ENCODE results near the gene CYB5A. TPM values are rescaled to one million over a fixed set of nuclear protein-coding genes. Genes with fewer than 3 reads are reported as not detected.
"Not testable (repeated sequence)": the region's sequence is repeated elsewhere in the genome, so short reads cannot be mapped to it uniquely, and the experiment has no call there.

The CYB5A gene
- total RNA-seq, 1 donor from 2014 or later, result 37.0 TPM

DNA sequence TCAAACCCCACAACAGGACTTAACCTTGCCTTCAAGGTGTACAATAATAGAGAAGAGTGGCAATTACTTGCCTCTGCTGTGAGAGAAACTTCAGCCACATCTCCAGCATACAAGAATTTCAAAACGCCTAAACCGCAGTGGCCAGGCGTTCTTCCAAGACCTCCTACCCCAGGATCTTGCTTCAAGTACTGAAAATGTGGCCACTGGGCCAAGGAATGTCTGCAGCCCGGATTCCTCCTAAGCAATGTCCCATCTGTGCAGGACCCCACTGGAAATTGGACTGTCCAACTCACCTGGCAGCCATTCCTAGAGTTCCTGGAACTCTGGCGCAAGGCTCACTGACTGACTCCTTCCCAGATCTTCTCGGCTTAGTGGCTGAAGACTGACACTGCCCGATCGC is 2.8 kb upstream of the CYB5A start:
- no peak for DNase-seq

DNA sequence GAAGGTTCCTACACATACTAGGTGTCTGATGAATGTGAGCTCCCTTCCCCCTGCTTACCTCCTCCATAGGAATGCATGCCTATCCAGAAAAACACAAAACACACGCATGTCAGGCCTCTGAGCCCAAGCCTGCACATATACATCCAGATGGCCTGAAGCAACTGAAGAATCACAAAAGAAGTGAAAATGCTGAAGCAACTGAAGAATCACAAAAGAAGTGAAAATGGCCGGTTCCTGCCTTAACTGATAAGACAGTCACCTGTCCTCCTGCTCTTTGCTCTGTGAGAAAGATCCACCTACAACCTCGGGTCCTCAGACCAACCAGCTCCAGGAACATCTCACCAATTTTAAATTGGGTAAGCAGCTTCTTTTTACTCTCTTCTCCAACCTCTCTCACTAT is 1.2 kb upstream of the CYB5A start:
- DNase-seq, result not testable (repeated sequence)

DNA sequence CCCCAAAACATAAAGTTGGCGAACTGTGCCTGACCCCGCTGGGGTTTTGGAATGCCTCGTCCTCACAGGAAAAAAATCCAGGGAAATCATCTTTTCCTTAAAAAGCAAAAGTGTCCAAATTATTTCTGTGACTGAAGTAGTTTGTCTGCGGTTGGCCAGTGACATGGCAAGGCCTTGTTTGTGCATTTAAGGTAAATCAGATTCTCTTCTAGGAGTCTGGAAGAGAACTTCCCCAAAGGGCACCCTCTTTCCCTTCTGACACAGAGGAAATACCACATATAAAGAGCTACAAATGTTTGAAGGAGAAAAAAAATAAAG is 737 bp upstream of the CYB5A start:
- no peak for DNase-seq

DNA sequence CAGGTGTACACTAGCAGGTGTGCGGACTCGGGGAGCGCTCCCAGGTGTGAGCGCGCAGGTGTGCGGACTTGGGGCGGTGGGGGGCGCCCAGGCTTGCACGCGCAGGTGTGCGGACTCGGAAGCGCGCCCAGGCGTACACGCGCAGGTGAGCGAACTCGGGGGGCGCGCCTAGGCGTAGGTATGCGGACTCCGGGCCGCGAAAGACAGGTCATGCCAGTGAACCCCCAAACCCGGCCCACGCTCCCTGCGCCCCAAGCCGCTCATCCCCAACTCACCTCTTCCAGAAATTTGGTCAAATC is 342 bp downstream of the CYB5A start:
- no peak for DNase-seq

DNA sequence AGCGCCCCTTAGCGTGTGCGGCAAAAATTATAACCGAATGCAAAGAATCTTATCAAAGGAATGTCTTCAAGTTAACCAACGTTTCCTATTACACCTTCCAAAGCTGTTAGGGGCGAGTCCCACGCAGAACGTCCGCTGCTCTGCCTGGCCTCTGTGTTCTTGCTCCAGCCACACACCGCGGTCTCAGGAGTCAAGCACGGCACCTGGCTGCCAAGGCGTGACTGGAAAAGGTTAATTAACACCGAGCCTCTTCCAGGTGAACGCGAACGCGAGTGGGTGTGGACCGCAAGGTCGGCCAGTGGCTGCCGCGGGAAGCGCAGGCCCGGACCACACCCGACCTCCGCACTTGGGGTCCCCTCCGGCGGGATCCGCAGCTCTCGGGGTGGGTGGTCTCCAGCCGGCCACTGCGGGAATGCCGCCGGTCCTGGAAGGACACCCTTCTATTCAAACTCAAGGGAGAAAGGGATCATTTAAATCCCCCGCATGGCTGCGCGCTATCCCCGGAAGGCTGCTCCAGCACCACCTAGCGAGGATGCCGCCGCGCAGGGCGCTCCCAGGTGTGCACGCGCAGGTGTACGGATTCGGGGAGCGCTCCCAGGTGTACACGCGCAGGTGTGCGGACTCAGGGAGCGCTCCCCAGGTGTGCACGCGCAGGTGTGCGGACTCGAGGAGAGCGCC is 830 bp downstream of the CYB5A start:
- DNase-seq, result peak; percentile 32

DNA sequence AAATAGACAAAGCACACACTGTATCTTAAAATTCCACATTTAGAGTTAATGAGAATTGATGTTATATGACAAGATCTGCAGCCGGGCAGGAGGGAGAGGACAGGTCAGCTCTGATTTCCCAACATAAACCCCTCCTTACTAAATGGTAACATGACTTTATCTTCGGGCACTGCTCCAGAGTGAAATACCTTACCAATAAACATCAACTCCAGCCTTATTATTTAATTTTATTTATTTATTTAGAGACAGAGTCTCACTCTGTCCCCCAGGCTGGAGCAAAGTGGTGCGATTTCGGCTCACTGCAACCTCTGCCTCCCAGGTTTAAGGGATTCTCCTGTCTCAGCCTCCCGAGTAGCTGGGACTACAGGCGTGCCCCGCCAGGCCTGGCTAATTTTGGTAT is 1.7 kb downstream of the CYB5A start:
- no peak for DNase-seq

DNA sequence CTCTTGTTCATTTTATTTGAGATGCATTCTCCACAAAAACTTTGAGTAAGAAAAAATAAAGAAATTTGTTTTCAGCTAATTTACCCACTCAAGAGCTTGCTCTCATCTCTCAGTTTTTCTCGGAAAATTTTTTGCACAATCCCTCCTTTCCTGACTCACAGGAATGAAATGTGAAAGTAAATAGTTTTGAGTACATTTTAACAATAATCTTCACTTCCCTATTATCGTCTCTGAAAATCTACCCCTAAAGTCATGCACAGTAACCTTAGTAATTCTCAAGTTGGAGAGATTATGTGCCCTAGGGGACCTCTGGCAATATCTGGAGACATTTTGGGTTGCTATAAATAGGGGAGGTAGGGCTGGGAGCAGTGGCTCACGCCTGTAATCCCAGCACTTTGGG is 2.6 kb downstream of the CYB5A start:
- no peak for DNase-seq

DNA sequence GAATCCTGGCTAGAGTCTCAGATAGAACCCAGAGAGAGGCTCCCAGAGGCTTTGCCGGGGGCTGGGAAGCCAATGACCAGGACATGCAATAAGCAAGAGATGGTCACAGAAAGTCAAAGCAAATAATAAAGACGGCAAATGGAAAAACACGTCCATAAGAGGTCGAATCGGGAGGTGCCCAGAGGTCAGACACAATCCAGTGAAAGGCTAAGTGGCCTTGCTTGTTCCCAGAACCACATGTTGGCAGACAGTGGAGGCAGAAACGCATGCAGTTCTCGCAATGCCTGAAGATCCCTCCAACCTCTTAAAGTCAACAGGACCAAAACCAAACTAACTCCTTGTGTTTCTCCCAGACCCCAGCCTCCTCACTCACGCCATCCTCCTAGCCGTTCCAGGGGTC is 3.0 kb downstream of the CYB5A start:
- DNase-seq, result no peak

DNA sequence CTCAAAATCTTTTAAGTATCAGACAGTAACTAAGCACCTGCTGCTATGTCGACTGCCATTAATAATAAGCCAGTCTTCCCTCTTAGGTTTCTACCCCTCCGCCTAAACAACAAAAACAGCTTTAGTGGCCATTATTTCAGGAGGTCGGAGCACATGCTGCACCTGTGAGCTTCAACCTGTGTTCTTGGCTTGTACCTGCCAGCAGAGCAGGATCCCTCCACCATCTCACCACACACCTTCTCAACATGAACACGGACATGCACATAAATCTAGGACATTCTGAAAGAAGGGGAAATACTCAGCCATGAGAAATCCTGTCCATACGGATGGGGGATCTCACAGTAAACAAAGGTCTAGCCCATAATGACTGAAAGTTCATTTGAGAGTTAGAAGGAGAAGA is 3.7 kb downstream of the CYB5A start:
- DNase-seq, result no peak

DNA sequence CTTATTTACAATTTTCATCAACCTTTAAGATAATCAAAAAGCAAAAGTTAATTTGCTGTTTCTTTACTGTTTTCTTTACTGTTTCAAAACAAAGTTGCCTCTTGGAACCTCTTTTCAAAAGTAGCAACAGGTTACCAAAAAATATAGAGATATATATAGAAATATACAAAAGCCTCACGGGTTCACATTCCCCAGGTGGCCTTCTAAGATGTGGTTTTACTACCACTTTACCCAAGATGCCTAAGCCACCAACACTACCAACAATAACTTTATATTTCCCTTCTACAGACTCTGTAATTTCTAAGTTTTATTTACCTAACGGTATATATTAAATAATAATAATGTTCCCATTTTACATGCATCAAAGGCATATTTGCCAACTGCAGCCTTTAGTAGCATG is 4.9 kb downstream of the CYB5A start:
- no peak for DNase-seq

DNA sequence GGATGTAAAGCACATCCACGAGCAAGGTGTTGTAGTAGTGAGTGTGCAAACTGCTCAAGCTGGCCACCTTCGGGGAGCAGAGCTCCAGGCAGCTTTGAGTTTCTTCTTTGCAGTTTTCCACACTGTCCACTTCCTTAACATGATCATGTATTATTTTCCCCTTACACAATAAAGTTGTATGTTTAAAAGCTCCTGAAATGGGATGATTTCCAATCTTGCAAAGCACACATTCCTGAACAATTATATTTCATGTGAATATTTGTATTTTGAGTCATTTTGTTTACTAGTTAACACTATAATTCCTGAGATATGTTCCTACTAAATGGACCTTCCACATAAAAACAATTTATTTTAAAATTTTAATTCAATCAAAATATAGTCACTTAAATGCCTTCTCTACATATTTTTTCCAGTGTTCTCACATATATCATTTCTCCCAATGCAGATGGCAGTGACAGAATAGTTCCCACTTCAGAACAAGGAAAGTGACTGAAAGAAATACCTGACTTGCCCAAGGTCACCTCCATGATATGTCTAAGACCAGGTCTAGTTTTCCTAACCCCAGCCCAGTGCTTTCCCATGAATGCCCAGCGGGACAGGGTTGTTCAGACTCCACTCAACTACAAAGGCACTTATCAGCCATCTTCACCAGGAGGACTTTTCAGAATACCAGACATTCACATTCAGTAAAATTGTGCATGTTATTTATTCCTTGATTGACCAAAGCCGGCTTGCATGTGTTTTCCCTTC is 5.5 kb downstream of the CYB5A start:
- DNase-seq, result no peak

DNA sequence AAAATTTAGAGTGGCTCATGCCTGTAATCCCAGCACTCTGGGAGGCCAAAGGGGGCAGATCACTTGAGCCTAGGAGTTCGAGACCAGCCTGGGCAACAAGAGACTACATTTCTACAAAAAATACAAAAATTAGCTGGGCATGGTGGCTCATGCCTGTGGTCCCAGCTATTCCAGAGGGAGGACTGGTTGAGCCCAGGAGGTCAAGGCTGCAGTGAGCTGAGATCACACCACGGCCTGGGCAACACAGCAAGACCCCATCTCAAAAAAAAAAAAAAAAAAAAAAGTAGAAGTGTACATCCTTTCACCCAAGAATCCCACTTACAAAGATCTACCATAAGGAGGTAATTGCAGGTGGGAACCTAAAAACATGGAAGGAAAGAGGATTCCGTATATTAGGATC is 6.2 kb downstream of the CYB5A start:
- not testable (repeated sequence) for DNase-seq

DNA sequence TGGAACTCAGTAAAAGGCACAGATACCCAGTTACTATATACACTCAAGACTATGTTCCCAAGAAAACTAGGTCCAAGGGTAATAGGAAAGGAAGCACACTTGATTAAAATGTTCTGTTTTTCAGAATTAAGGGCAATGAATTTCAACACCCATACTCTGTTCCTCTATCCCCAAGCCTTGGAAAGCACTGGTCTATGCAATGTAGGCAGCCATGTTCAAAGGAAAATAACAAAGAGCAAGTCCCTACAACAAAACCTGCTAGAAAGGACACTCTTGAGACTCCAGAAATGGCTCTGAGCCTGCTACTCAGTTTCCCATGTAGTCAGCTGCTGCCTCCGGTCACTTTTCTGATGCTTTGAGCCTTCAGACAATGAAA is 6.8 kb downstream of the CYB5A start:
- no peak for DNase-seq

DNA sequence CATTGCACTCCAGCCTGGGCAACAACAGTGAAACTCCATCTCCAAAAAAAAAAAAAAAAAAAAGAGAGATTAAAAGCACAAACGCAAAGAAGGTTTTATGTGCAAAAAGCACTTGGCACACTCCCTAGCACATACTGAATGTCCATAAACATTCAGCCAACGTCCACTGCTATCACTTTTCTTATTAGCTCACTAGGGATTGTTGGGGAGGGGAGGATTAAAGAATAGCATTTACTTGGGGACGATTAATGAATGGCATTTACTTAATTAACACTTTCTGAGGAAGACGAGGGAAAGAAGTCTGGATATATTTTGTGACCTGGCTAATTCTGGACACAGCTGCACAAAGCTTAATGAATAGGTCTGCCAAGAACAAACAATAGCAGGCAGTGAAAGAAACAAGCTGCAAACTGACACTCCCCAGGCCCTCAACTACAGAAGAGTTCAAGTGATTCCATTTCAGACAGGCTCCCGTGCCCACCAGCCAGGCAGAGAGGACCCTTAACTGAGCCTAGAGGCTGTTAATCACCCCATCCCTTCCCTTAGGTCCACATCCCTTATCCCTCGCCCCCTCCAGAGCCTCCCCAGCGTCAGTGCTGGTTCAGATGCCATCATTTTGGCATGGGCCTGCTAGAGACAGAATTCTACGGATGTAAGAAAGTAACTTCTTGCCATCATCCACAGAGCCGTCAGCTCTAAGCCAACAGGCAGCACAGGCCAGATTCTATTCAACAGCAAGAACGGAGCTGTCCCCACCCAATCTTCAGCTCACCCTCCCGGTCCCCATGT is 7.4 kb downstream of the CYB5A start:
- peak; percentile 81 for DNase-seq

DNA sequence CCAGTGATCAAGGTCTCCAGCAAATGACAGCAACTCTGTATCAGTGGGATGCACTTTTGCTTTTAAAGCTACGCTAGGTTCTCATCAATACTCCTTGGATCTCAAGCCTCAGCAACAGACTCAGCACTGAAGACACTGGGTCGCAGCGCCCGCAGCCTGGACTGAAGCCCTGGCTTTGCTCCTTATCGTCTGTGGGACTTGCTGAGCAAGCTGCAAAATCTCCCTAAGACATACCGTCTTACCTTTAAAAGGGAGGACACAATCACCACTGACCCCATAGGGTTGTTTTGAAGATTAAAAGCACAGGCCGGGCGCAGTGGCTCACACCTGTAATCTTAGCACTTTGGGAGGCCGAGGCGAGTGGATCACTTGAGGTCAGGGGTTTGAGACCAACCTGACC is 8.1 kb downstream of the CYB5A start:
- DNase-seq, result no peak

DNA sequence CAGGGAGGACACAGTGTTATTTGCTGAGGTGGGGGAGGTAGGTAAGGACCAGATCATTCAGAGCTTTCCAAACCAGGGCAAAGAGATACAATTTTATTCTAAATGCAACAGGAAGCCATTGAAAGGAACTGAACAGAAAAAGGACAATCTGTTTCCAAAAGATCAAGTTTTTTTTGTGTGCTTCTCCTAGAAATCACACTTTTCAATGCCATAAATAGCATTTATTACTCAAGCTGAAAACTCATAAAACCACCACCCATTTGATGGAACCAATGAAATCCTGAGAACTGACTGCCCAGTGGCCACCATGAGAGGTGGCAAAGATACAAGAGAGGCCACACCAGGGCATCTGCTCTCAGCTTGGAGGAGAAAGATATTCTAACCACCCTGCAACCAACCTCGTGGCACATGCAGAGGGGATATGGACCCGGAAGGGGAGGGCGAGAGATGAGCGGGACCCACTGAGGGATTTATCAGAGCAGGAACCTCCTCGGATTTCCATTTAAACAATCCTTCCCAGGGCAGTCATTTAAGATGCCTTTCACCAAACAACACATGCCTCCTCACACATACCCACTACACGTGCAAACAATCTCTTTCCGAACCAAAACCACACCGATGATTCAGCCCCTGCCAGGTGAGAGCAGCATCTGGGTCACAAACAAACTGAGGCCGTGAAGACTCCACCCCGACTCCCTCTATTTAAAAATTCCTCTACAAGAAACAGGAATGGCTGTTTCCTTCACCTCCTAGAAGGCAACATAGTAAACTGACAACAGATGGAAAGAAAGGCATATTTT is 8.8 kb downstream of the CYB5A start:
- DNase-seq, result no peak

DNA sequence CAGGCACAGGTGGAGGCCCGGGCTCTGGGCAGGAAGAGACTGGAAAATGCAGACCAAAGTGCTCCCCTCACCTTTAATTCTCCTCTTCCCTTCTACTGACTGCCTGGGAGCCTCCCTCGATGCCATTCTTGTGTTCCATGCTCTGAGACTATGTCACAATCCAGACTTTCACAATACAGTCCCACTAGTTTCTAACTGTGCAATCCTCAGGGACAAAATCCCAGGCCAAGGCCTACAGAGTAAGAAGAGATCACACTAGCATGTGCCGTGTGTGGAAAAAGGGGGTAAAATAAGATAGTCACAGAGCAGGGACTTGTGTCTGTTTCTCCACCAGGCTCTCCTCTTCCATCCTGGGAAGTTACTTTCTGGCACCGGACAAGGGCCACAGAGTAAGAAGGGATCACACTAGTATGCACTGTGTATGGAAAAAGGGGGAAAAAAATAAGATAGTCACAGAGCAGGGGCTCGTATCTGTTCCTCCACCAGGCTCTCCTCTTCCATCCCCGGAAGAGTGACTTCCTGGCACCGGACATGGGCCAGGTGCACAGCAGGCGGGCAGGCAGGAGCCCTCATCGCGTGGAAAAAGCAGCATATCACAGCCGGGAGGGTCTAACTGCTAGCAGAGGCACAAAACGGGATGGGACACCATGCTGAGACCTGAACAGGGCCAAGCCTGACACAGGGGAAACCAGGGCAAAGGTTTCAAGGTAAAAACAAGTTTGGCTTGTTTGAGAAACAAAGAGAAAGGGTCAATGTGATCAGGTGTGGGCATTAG is 9.6 kb downstream of the CYB5A start:
- DNase-seq, result no peak

DNA sequence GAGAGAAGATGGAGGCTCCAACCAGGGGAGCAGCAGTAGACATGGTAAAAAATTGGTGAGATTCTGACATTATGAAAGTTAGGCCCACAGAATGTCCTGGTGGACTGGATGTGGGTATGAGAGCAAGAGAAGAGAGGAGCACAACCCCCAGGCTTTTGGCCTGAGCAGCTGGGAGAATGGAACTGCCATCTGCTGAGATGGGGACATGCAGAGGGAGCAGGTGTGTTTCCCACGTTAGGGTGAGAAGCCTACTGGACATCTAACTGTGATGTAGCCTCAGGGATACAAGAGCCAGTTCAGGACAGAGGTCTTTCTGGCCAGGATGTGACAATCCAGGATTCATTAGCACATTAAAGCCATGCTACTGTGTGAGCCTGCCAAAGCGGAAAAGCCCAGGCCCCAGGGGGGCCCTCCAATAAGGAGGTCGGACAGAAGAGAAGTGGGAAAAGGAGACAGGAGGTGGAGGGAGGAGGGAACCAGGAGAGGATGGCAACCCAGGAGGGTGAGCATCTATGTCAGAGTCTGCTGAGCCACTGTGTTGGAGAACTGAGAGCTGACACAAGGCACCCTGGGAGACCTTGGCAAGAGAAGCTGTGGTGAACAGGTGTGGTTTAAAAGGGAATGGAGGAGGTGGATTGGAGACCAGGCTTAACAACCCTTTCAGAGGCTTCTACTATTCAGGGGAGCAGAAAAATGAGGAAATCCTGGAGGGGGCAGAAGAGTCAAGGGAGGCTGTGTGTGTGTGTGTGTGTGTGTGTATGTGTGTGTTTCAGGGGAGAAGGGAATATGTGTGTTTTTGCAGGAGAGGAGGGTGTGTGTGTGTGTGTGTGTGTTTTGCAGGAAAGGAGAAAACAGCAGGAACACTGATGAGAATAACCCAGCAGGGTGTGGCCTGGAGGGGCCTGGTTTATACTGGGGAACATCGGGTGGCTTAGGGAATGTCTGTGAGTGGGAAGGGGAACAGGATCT is 10.5 kb downstream of the CYB5A start:
- no peak for DNase-seq

DNA sequence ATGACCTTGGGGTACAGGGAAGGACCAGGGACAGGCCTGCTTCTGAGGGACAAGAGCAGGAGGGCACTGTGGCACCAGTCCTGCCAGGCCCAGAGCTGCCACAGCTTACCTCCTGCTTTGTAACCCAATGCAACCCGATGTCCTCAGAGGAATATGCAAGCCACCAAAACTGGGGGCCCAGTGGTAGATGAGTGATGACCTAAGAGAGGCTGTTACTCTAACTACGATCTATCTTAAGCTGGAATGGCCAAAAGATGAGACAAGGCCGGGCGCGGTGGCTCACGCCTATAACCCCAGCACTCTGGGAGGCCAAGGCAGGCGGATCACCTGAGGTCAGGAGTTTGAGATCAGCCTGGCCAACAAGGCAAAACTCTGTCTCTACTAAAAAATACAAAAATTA is 12.8 kb downstream of the CYB5A start:
- no peak for DNase-seq

DNA sequence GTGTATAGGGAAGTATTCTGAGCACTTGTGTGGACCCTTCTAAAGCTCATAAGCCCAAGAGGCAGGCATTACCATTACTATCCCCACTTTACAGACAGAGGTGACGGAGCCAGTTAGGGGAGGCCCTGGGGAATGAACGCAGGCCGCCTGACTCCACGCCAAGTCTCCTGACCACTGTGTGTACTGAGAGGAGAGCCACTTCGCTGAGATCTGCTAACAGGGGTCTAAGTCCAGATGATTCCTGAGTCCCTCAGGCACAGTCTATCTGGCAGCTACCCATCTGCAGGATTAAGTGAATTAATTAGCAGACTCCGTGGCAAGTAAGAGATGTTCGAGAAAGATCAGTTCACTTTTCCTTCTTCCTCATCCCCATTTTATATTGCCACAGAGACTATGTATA is 13.7 kb downstream of the CYB5A start:
- DNase-seq, result no peak

DNA sequence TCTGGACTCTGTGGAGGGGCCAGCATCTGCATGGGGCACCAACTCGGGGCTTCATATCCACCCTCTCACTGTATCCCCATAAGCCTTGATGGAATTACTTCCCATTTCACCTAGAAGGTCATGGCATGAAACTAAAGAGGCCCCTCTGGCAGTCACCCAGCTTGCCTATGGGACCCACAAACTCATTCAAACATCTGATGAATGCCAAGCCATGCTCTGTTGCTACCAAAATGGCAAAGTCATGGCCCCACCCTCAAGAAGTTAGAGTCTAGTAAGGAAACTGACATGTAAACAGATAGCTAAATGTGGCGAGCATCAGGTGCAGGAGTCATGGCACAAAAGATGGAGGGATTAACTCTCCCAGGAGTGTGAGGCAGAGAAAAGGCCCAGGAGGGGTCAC is 14.5 kb downstream of the CYB5A start:
- DNase-seq, result no peak

Data from tongue (tissue), 2 donors.